ENCODE results near the gene NT5C3B. TPM values are rescaled to one million over a fixed set of nuclear protein-coding genes. Genes with fewer than 3 reads are reported as not detected.
"Not testable (repeated sequence)": the region's sequence is repeated elsewhere in the genome, so short reads cannot be mapped to it uniquely, and the experiment has no call there.

NT5C3B gene
- total RNA-seq, 2 experiments from 2014 or later: 0.16 to 12.1 TPM

DNA sequence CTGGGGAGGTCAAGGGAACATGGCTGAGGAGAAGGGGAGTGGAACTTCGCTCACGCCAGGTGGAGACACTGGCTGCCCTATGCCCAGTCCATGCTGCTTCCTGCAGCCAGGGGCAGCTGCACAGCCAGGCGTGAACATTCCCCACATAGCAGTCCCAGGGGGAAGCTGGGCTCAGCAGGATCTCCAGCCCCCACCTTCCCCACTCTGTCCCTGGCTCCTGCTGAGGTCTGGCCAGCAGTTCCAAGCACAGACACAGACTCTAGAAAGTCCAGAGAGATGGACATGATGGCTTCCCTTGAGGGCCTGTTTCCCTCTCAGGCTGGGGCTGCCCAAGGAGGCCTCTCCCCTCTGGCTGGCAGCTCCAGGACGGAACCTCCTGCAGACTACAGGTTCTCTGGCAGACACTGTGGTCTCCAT is 58.9 kb downstream of the NT5C3B start:
- H3K4me1 ChIP-seq (ENCODE audit: insufficient read depth, low read length, poor library complexity, severe bottlenecking): peaks cover 20% of the 10 kb centered on the region
- POLR2A ChIA-PET: no interaction called here
- no peaks in the 10 kb centered on the region for H3K79me2 ChIP-seq (ENCODE audit: insufficient read depth, low read depth, low read length)
- no peak overlapping the region for H3K4me2 ChIP-seq (ENCODE audit: low read length)
- DNase-seq (ENCODE audit: low spot score): no peak
- no TSS peak for BruUV-seq (replicated peaks)
- no peak overlapping the region for H3K4me3 ChIP-seq (ENCODE audit: low read depth, low read length, poor library complexity, severe bottlenecking)
- no peak overlapping the region for H2AFZ ChIP-seq (ENCODE audit: low read length)
- intact Hi-C loops (cut with micrococcal nuclease; ENCODE audit: unreplicated experiment): no loop called here
- CTCF ChIA-PET (ENCODE audit: unreplicated experiment): interaction anchor here (1.7 kb wide), 1 partner anchor 9 kb away, joined by 7 read pairs; the partner anchor contains the start of gene JUP
- TF ChIP-seq, protein P1, sequence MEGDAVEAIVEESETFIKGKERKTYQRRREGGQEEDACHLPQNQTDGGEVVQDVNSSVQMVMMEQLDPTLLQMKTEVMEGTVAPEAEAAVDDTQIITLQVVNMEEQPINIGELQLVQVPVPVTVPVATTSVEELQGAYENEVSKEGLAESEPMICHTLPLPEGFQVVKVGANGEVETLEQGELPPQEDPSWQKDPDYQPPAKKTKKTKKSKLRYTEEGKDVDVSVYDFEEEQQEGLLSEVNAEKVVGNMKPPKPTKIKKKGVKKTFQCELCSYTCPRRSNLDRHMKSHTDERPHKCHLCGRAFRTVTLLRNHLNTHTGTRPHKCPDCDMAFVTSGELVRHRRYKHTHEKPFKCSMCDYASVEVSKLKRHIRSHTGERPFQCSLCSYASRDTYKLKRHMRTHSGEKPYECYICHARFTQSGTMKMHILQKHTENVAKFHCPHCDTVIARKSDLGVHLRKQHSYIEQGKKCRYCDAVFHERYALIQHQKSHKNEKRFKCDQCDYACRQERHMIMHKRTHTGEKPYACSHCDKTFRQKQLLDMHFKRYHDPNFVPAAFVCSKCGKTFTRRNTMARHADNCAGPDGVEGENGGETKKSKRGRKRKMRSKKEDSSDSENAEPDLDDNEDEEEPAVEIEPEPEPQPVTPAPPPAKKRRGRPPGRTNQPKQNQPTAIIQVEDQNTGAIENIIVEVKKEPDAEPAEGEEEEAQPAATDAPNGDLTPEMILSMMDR (conservative IDR thresholded peaks at IDR 0.05; ENCODE audit: low read length): no peak
- TF ChIP-seq EZH2phosphoT487 (IDR thresholded peaks at IDR 0.05; ENCODE audit: borderline replicate concordance, low read depth, low read length): no peak
- H3K9me3 ChIP-seq (ENCODE audit: low read length): no peaks in the 10 kb centered on the region
- H4K20me1 ChIP-seq (ENCODE audit: insufficient read depth, low read length): no peaks in the 10 kb centered on the region
- no peaks in the 10 kb centered on the region for H3K9me2 ChIP-seq (ENCODE audit: insufficient read depth, low read length)
- H3K36me3 ChIP-seq (ENCODE audit: insufficient read depth, low read length): no peaks in the 10 kb centered on the region
- no peak overlapping the region for H3K27ac ChIP-seq (ENCODE audit: low read depth, low read length, poor library complexity, severe bottlenecking)

DNA sequence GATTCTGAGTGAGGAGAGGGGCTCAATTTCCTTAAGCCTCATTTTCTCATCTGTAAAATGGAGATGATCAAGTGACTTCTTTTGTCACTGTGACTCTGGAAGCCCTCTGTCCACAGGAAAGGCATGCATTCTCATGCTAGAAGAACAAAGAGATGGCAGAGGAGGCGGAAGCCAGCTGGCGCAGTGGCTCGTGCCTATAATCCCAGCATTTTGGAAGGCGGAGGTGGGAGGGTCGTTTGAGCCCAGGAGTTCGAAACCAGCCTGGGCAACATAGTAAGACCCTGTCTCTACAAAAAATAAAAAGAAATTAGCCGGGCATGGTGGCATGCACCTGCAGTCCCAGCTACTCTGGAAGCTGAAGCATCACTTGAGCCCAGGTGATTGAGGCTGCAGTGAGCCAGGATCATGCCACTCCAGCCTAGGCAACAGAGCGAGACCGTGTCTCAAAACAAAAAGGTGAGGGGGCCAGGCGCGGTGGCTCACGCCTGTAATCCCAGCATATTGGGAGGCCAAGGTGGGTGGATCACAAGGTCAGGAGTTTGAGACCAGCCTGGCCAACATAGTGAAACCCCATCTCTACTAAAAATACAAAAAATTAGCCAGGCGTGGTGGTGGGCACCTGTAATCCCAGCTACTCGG is 59.7 kb downstream of the NT5C3B start:
- CTCF ChIA-PET (ENCODE audit: unreplicated experiment); H3K9me2 ChIP-seq (ENCODE audit: insufficient read depth, low read length); H2AFZ ChIP-seq (ENCODE audit: low read length); H3K36me3 ChIP-seq (ENCODE audit: insufficient read depth, low read length); BruUV-seq (replicated peaks); POLR2A ChIA-PET; intact Hi-C loops (cut with micrococcal nuclease; ENCODE audit: unreplicated experiment); H3K9me3 ChIP-seq (ENCODE audit: low read length); H3K27ac ChIP-seq (ENCODE audit: low read depth, low read length, poor library complexity, severe bottlenecking); H3K4me3 ChIP-seq (ENCODE audit: low read depth, low read length, poor library complexity, severe bottlenecking); H3K4me2 ChIP-seq (ENCODE audit: low read length); DNase-seq (ENCODE audit: low spot score); H4K20me1 ChIP-seq (ENCODE audit: insufficient read depth, low read length); H3K79me2 ChIP-seq (ENCODE audit: insufficient read depth, low read depth, low read length): not testable (repeated sequence)
- peaks cover 28% of the 10 kb centered on the region for H3K4me1 ChIP-seq (ENCODE audit: insufficient read depth, low read length, poor library complexity, severe bottlenecking)

GRCh38 chr17:41775394-41776226 is 60.4 kb downstream of the NT5C3B start:
- no peak for DNase-seq (ENCODE audit: low spot score)
- BruUV-seq (replicated peaks): no TSS peak
- Histone ChIP-seq H3K36me3 (ENCODE audit: insufficient read depth, low read length) (no peaks in the 10 kb centered on the region), H3K9me2 (ENCODE audit: insufficient read depth, low read length) (no peaks in the 10 kb centered on the region), H3K27ac (ENCODE audit: low read depth, low read length, poor library complexity, severe bottlenecking) (no peak overlapping the region), H2AFZ (ENCODE audit: low read length) (no peak overlapping the region), H3K4me1 (ENCODE audit: insufficient read depth, low read length, poor library complexity, severe bottlenecking) (peaks cover 31% of the 10 kb centered on the region), H4K20me1 (ENCODE audit: insufficient read depth, low read length) (no peaks in the 10 kb centered on the region), H3K4me2 (ENCODE audit: low read length) (no peak overlapping the region), H3K4me3 (ENCODE audit: low read depth, low read length, poor library complexity, severe bottlenecking) (no peak overlapping the region), H3K9me3 (ENCODE audit: low read length) (no peaks in the 10 kb centered on the region), H3K79me2 (ENCODE audit: insufficient read depth, low read depth, low read length) (no peaks in the 10 kb centered on the region)
- ChIA-PET POLR2A (no interaction called here), CTCF (ENCODE audit: unreplicated experiment) (no interaction called here)
- TF ChIP-seq, protein P1 (conservative IDR thresholded peaks at IDR 0.05; ENCODE audit: low read length): no peak
- no peak for TF ChIP-seq EZH2phosphoT487 (IDR thresholded peaks at IDR 0.05; ENCODE audit: borderline replicate concordance, low read depth, low read length)
- intact Hi-C loops (cut with micrococcal nuclease; ENCODE audit: unreplicated experiment): no loop called here

Small RNA genes lying within 50 kb of the gene (small RNA-seq; reads per million reads assigned to genes)
- gene AC125257.2: not detected

Other genes starting within 250 kb of the NT5C3B start
- gene KRT14, start 249.3 kb downstream of the NT5C3B start, total RNA-seq (2014; rRNA removed; shearing (Covaris generic)): not detected in 2 replicates
- gene KRT14, start 249.3 kb downstream of the NT5C3B start, total RNA-seq (2022): 0.30 and 0.82 TPM in 2 replicates
- gene KRT16, start 223.5 kb downstream of the NT5C3B start, total RNA-seq (2014; rRNA removed; shearing (Covaris generic)): not detected in 2 replicates
- not detected in 2 replicates for gene KRT16, start 223.5 kb downstream of the NT5C3B start, total RNA-seq (2022)
- gene KRT17, start 211.7 kb downstream of the NT5C3B start, total RNA-seq (2014; rRNA removed; shearing (Covaris generic)): not detected in 2 replicates
- gene KRT17, start 211.7 kb downstream of the NT5C3B start, total RNA-seq (2022): 0.70 and 2.1 TPM in 2 replicates
- gene EIF1, start 147.3 kb downstream of the NT5C3B start, total RNA-seq (2014; rRNA removed; shearing (Covaris generic)): 123 and 145 TPM in 2 replicates
- 659 and 705 TPM in 2 replicates for gene EIF1, start 147.3 kb downstream of the NT5C3B start, total RNA-seq (2022)
- not detected in 2 replicates for gene GAST, start 123.9 kb downstream of the NT5C3B start, total RNA-seq (2014; rRNA removed; shearing (Covaris generic))
- gene GAST, start 123.9 kb downstream of the NT5C3B start, total RNA-seq (2022): not detected in 2 replicates
- 0.10 and 0.19 TPM in 2 replicates for gene HAP1, start 101.6 kb downstream of the NT5C3B start, total RNA-seq (2014; rRNA removed; shearing (Covaris generic))
- gene HAP1, start 101.6 kb downstream of the NT5C3B start, total RNA-seq (2022): 0.22 and 0.55 TPM in 2 replicates
- gene JUP, start 49.5 kb downstream of the NT5C3B start, total RNA-seq (2014; rRNA removed; shearing (Covaris generic)): 29.9 and 40.5 TPM in 2 replicates
- gene JUP, start 49.5 kb downstream of the NT5C3B start, total RNA-seq (2022): 62.0 and 69.3 TPM in 2 replicates
- 0.08 TPM in 1 of 2 replicates, not detected in the other for gene P3H4, start 24.3 kb downstream of the NT5C3B start, total RNA-seq (2014; rRNA removed; shearing (Covaris generic))
- 2.2 and 2.6 TPM in 2 replicates for gene P3H4, start 24.3 kb downstream of the NT5C3B start, total RNA-seq (2022)
- gene FKBP10, start 23.2 kb downstream of the NT5C3B start, total RNA-seq (2014; rRNA removed; shearing (Covaris generic)): 1.5 TPM in 1 of 2 replicates, not detected in the other
- 7.3 and 7.8 TPM in 2 replicates for gene FKBP10, start 23.2 kb downstream of the NT5C3B start, total RNA-seq (2022)
- not detected in 2 replicates for gene KLHL10, start 1.6 kb upstream of the NT5C3B start, total RNA-seq (2014; rRNA removed; shearing (Covaris generic))
- gene KLHL10, start 1.6 kb upstream of the NT5C3B start, total RNA-seq (2022): not detected in 2 replicates
- gene KLHL11, start 29.2 kb upstream of the NT5C3B start, total RNA-seq (2014; rRNA removed; shearing (Covaris generic)): 29.9 and 35.4 TPM in 2 replicates
- gene KLHL11, start 29.2 kb upstream of the NT5C3B start, total RNA-seq (2022): 20.5 and 20.9 TPM in 2 replicates
- gene ACLY, start 82.7 kb upstream of the NT5C3B start, total RNA-seq (2014; rRNA removed; shearing (Covaris generic)): 102 and 105 TPM in 2 replicates
- 203 and 222 TPM in 2 replicates for gene ACLY, start 82.7 kb upstream of the NT5C3B start, total RNA-seq (2022)
- 1.1 and 3.2 TPM in 2 replicates for gene ODAD4, start 94.4 kb upstream of the NT5C3B start, total RNA-seq (2014; rRNA removed; shearing (Covaris generic))
- 1.3 TPM in 2 replicates for gene ODAD4, start 94.4 kb upstream of the NT5C3B start, total RNA-seq (2022)
- gene CNP, start 130.6 kb upstream of the NT5C3B start, total RNA-seq (2014; rRNA removed; shearing (Covaris generic)): 33.8 and 34.1 TPM in 2 replicates
- 43.9 and 50.6 TPM in 2 replicates for gene CNP, start 130.6 kb upstream of the NT5C3B start, total RNA-seq (2022)
- 76.4 and 87.1 TPM in 2 replicates for gene DNAJC7, start 181.2 kb upstream of the NT5C3B start, total RNA-seq (2014; rRNA removed; shearing (Covaris generic))
- gene DNAJC7, start 181.2 kb upstream of the NT5C3B start, total RNA-seq (2022): 118 and 124 TPM in 2 replicates
- gene NKIRAS2, start 183.9 kb upstream of the NT5C3B start, total RNA-seq (2014; rRNA removed; shearing (Covaris generic)): 34.8 and 40.2 TPM in 2 replicates
- gene NKIRAS2, start 183.9 kb upstream of the NT5C3B start, total RNA-seq (2022): 32.8 and 38.1 TPM in 2 replicates
- 0.10 and 0.25 TPM in 2 replicates for gene C17orf113, start 214.4 kb upstream of the NT5C3B start, total RNA-seq (2014; rRNA removed; shearing (Covaris generic))
- gene C17orf113, start 214.4 kb upstream of the NT5C3B start, total RNA-seq (2022): 0.25 TPM in 1 of 2 replicates, not detected in the other